OCI-LY7 (cell line): ENCODE data around the gene CFB. TPM values are rescaled to one million over a fixed set of nuclear protein-coding genes. Genes with fewer than 3 reads are reported as not detected.

Experiments
- BruUV-seq: library from RNA; stranded (reverse); fragments of 400-500 nt; replicated peaks from 2 replicates; lab custom pipeline; 2021; lab: Mats Ljungman, UMichigan
- CTCF ChIA-PET: fragments of 300-600 bp; sonication (Branson Sonifier 250); formaldehyde crosslinking; loops from one replicate; lab custom pipeline; 2022; ENCODE audit warnings: antibody characterized with exemption; ENCODE audit not compliant: unreplicated experiment; lab: Charles Lee
- POLR2A ChIA-PET: fragments of 300-600 bp; sonication (Branson Sonifier 250); formaldehyde crosslinking; loops from one replicate; lab custom pipeline; 2022; ENCODE audit warnings: antibody characterized with exemption; lab: Charles Lee
- DNase-seq: peaks from one replicate; pipeline ENCODE4 v3.0.0-alpha.2; 2015; ENCODE audit warnings: low spot score
- H2AFZ ChIP-seq: fragments of 200-600 bp; sonication (generic), shearing (Covaris generic); 2 replicates; pipeline ENCODE4 v1.6.1; 2014; ENCODE audit warnings: mild to moderate bottlenecking, antibody characterized with exemption, low read length, moderate library complexity
- H3K27ac ChIP-seq: fragments of 200-600 bp; sonication (generic); 2 replicates; pipeline ENCODE4 v1.5.1; 2014; ENCODE audit warnings: mixed run types, low read depth, mild to moderate bottlenecking, moderate library complexity, low read length, inconsistent platforms; ENCODE audit not compliant: poor library complexity, severe bottlenecking
- H3K36me3 ChIP-seq: fragments of 200-600 bp; sonication (generic); 2 replicates; pipeline ENCODE4 v1.6.1; 2014; ENCODE audit warnings: mild to moderate bottlenecking, antibody characterized with exemption, low read length, moderate library complexity, mixed read lengths; ENCODE audit not compliant: insufficient read depth
- H3K4me1 ChIP-seq: fragments of 200-600 bp; sonication (generic); 2 replicates; pipeline ENCODE4 v1.5.1; 2014; ENCODE audit warnings: mild to moderate bottlenecking, low read length; ENCODE audit not compliant: insufficient read depth, poor library complexity, severe bottlenecking
- H3K4me2 ChIP-seq: fragments of 200-600 bp; sonication (generic); 2 replicates; pipeline ENCODE4 v1.6.1; 2014; ENCODE audit warnings: mild to moderate bottlenecking, low read length
- H3K4me3 ChIP-seq: fragments of 200-600 bp; sonication (generic); 2 replicates; pipeline ENCODE4 v1.5.1; 2014; ENCODE audit warnings: mild to moderate bottlenecking, low read depth, low read length; ENCODE audit not compliant: poor library complexity, severe bottlenecking
- H3K79me2 ChIP-seq: fragments of 200-600 bp; sonication (generic); 2 replicates; pipeline ENCODE4 v1.6.1; 2016; ENCODE audit warnings: low read depth, mild to moderate bottlenecking, low read length, moderate library complexity, mixed read lengths; ENCODE audit not compliant: insufficient read depth
- H3K9me2 ChIP-seq: fragments of 200-600 bp; sonication (generic); 2 replicates; pipeline ENCODE4 v1.6.1; 2016; ENCODE audit warnings: mild to moderate bottlenecking, low read length, mixed read lengths; ENCODE audit not compliant: insufficient read depth
- H3K9me3 ChIP-seq: fragments of 200-600 bp; sonication (generic); 2 replicates; pipeline ENCODE4 v1.6.1; 2014; ENCODE audit warnings: mild to moderate bottlenecking, mixed run types, low read length, mixed read lengths
- H4K20me1 ChIP-seq: fragments of 200-600 bp; sonication (generic); 2 replicates; pipeline ENCODE4 v1.6.1; 2014; ENCODE audit warnings: mild to moderate bottlenecking, antibody characterized with exemption, low read length, moderate library complexity, mixed read lengths; ENCODE audit not compliant: insufficient read depth
- EZH2phosphoT487 ChIP-seq: fragments of 200-600 bp; sonication (generic); IDR thresholded peaks from 2 replicates; pipeline ENCODE4 v1.6.1; 2018; ENCODE audit warnings: low read depth, borderline replicate concordance, mild to moderate bottlenecking, mixed run types, antibody characterized with exemption, low read length, moderate library complexity, mixed read lengths
- intact Hi-C: fragments of 100-400 bp; cut with micrococcal nuclease; formaldehyde crosslinking; loops from one replicate; pipeline ENCODE4 v1.10.0; 2022; ENCODE audit not compliant: unreplicated experiment
- total RNA-seq, 2 experiments: library from RNA; depleted of rRNA in 1 of 2; stranded (reverse); fragments of >200 nt in 1 of 2; shearing (Covaris generic) in 1 of 2; gene quantifications; 2 replicates each; pipeline ENCODE4 v1.2.3, GENCODE V29; 2014 to 2022
- TF ChIP-seq, protein P1 (sequence below): fragments of 200-600 bp; sonication (generic); conservative IDR thresholded peaks from 2 replicates; pipeline ENCODE4 v1.5.1; 2014; ENCODE audit warnings: mild to moderate bottlenecking, antibody characterized with exemption, low read length, moderate library complexity, mixed read lengths

CFB gene
- total RNA-seq, 2 experiments from 2014 or later, result 1.1 to 1.2 TPM

GRCh38 chr6:31946370-31946885 is 533 bp downstream of the CFB start:
- H2AFZ ChIP-seq, result no peak overlapping the region
- H4K20me1 ChIP-seq, result no peaks in the 10 kb centered on the region
- peaks cover 8% of the 10 kb centered on the region; the same call in 1 of the 2 replicates for H3K36me3 ChIP-seq
- H3K27ac ChIP-seq, result no peak overlapping the region
- CTCF ChIA-PET, result no interaction called here
- no peaks in the 10 kb centered on the region for H3K4me1 ChIP-seq
- POLR2A ChIA-PET, result no interaction called here
- H3K4me2 ChIP-seq, result no peak overlapping the region
- TF ChIP-seq EZH2phosphoT487, result no peak
- TF ChIP-seq, protein P1, sequence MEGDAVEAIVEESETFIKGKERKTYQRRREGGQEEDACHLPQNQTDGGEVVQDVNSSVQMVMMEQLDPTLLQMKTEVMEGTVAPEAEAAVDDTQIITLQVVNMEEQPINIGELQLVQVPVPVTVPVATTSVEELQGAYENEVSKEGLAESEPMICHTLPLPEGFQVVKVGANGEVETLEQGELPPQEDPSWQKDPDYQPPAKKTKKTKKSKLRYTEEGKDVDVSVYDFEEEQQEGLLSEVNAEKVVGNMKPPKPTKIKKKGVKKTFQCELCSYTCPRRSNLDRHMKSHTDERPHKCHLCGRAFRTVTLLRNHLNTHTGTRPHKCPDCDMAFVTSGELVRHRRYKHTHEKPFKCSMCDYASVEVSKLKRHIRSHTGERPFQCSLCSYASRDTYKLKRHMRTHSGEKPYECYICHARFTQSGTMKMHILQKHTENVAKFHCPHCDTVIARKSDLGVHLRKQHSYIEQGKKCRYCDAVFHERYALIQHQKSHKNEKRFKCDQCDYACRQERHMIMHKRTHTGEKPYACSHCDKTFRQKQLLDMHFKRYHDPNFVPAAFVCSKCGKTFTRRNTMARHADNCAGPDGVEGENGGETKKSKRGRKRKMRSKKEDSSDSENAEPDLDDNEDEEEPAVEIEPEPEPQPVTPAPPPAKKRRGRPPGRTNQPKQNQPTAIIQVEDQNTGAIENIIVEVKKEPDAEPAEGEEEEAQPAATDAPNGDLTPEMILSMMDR, result no peak
- H3K9me2 ChIP-seq, result no peaks in the 10 kb centered on the region
- no TSS peak for BruUV-seq
- no peak overlapping the region for H3K4me3 ChIP-seq
- no peaks in the 10 kb centered on the region for H3K79me2 ChIP-seq
- intact Hi-C loops, result no loop called here
- DNase-seq, result no peak
- H3K9me3 ChIP-seq, result no peaks in the 10 kb centered on the region

DNA sequence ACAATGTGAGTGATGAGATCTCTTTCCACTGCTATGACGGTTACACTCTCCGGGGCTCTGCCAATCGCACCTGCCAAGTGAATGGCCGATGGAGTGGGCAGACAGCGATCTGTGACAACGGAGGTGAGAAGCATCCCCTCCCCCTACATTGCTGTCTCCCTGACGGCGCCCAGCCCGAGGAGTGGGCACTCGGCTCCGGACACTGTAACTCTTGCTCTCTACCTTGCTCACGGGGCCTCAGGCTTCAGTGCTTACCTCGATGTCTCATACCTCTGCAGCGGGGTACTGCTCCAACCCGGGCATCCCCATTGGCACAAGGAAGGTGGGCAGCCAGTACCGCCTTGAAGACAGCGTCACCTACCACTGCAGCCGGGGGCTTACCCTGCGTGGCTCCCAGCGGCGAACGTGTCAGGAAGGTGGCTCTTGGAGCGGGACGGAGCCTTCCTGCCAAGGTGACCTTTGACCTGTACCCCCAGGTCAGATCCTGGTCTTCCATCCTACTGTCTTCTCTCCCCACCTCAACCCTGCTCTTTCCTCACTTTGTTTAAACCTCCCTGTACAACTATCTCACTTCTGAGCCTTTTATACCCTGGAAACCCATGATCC is 1.3 kb downstream of the CFB start:
- BruUV-seq, result no TSS peak
- intact Hi-C loops, result no loop called here
- POLR2A ChIA-PET, result no interaction called here

DNA sequence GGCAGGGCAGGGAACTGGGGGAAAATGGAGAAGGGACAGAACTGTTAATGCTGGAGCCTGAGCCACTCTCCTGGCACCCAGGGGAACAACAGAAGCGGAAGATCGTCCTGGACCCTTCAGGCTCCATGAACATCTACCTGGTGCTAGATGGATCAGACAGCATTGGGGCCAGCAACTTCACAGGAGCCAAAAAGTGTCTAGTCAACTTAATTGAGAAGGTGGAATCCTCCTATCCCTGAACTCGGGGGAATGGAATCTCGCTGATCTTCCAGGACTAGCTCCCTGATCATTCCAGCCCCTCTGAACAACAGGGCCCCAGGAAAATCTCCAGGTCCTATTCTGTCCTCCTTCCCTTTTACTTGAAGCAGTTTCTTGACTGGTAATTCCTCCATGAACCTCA is 2.0 kb downstream of the CFB start:
- BruUV-seq, result no TSS peak
- CTCF ChIA-PET, result no interaction called here
- Histone ChIP-seq H3K79me2 (no peaks in the 10 kb centered on the region), H3K27ac (no peak overlapping the region), H2AFZ (no peak overlapping the region), H3K4me3 (no peak overlapping the region), H3K36me3 (peaks cover 22% of the 10 kb centered on the region; the same call in 1 of the 2 replicates), H4K20me1 (no peaks in the 10 kb centered on the region), H3K4me2 (no peak overlapping the region), H3K9me3 (no peaks in the 10 kb centered on the region), H3K9me2 (no peaks in the 10 kb centered on the region), H3K4me1 (no peaks in the 10 kb centered on the region)
- intact Hi-C loops, result no loop called here
- no peak for TF ChIP-seq EZH2phosphoT487
- TF ChIP-seq, protein P1, result no peak
- no peak for DNase-seq
- POLR2A ChIA-PET, result no interaction called here

More for the DNA sequence above, 1.3 kb downstream of the CFB start:
- DNase-seq, result no peak
- TF ChIP-seq, protein P1, result no peak
- no peak for TF ChIP-seq EZH2phosphoT487
- Histone ChIP-seq H3K36me3 (peaks cover 15% of the 10 kb centered on the region; the same call in 1 of the 2 replicates), H3K79me2 (no peaks in the 10 kb centered on the region), H3K4me3 (no peak overlapping the region), H3K9me2 (no peaks in the 10 kb centered on the region), H3K4me2 (no peak overlapping the region), H4K20me1 (no peaks in the 10 kb centered on the region), H3K9me3 (no peaks in the 10 kb centered on the region), H3K27ac (no peak overlapping the region), H2AFZ (no peak overlapping the region), H3K4me1 (no peaks in the 10 kb centered on the region)
- CTCF ChIA-PET, result no interaction called here
